Umbilical cord (tissue), 2 donors: ENCODE measurements around the gene TMEM150B. TPM values are rescaled to one million over a fixed set of nuclear protein-coding genes. Genes with fewer than 3 reads are reported as not detected.
A peak's percentile ranks its signal among the peaks of the same experiment; 100 is the strongest.

Experiments
- DNase-seq: peaks from one replicate; pipeline ENCODE4 v3.0.0-alpha.2; 2015; ENCODE audit warnings: low spot score
- total RNA-seq: library from RNA; depleted of rRNA; stranded (reverse); fragments of >200 nt; gene quantifications from one replicate; pipeline ENCODE4 v1.2.3, GENCODE V29; 2014; ENCODE audit warnings: low replicate concordance; ENCODE audit not compliant: insufficient read depth

Gene TMEM150B
- total RNA-seq, 1 donor from 2014 or later: 2.2 TPM

DNA sequence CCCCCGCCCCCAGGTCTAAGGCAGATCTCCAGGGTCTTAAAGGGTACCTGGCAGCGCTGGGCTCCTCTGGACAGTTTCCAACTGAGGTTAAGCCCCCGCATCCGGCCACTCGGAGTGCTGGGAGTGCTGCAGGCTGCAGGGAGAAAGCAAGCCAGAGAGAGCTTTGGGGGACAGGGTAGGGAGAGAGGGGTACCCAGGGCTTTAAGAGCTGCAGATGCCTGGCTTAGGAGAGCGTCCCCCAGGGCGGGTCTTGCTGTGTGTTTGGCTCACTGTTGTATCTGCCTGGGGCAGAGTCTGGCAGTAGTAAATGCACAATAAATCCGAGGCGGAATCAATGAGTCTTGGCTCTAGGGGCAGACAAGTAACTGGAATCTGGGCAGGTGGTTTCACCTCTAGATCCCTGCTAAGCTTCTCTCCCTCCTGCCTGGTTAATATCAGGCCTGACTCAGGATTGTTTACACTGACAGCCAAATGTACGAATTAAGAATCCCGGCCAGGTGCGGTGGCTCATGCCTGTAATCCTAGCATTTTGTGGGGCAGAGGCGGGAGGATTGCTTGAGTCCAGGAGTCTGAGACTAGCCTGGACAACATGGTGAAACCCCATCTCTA, 30.2 kb upstream of the TMEM150B start:
- DNase-seq: no peak

DNA sequence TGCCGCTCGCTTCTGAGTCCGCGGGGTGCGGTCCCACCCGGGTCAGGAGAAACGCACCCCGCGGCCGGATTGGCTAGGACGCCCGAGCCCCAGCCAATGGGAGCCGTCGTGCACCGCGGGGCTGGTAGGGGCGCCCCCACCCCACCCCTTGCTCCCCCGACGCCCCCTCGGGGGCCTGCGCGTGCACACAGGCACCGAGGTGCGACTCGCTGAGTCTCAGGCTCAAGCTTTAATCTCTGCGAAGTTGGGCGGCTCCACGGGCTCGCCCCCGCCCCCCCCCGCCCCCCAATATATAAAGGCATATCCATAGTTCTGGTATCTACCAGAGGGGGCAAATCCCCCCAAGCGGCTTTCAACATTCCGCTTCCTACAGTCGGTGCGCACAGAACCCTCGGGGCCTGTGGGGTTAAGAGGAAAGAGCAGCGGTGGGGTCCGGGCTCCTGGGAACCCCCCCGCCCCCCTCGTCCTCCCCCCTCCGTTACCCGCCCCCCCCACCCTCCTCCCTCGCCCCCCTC, 29.6 kb upstream of the TMEM150B start, which contains the start of gene COX6B2:
Gene COX6B2, minus strand, starts transcription at position 22 of the 515 bp plus-strand sequence. CDS start 198 bp downstream, outside the sequence.
- DNase-seq: no peak

DNA sequence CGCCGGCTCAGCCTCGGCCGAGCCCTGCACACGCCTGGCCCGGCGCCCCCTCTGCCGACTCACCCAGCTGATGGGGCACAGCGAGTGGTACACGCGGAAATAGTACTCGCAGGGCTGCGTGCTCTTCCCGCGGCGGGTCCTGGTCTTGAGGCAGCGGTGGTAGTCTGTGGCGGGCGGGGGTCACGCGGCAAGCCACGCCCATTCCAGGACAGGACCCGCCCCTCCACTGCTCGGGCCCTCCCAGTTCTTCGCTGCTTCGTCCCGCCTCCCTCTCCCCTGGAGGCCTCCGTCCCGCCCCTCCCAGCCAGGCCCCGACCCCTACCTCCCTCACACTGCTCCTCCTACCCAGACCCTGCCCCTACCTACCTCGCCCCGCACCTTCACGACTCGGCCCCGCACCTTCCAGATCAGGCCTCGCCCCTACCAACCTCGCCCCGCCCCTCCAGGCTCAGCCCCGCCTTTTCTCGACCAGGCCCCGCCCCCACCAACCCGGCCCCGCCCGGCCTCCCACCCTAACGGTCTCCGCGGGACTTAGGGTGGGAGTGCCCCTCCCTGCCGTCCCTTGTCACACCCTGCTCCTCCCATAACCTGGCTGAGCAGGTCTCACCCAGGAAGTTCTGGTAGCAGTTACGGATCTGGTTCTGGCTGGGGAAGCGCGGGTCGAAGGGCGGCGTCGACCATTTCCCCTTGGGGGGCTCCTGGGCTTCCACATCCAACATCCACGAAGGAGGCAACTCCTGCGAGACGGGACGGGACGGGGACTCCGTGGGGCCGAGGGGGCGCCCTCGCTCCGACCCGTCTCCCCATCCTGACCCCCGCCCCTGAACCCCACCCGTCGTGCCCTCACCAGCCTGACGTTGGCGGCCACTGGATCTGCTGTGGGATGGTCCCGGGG, 28.9 kb upstream of the TMEM150B start:
- peak; percentile 59 for DNase-seq

DNA sequence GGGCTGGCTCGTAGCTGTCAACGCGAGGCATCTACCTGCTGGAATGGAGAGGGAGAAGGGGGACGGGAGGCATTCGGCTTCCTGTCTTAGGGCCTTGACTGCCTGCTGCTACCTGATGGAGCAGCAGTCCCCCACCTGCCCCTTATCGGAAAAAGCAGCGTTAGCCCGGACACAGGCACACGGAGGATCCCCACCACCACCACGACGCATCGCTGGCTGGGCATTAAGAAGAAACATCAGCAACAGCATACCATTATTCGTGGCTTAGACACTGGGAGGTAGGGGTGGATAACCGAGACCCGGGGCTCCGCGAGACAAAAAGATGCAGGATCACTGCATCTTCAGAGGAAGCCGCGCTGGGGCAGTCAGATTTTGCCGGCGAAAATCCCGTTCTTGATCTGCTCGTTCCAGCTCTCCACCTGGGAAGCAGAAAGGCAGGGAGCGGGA, 28.2 kb upstream of the TMEM150B start:
- no peak for DNase-seq

DNA sequence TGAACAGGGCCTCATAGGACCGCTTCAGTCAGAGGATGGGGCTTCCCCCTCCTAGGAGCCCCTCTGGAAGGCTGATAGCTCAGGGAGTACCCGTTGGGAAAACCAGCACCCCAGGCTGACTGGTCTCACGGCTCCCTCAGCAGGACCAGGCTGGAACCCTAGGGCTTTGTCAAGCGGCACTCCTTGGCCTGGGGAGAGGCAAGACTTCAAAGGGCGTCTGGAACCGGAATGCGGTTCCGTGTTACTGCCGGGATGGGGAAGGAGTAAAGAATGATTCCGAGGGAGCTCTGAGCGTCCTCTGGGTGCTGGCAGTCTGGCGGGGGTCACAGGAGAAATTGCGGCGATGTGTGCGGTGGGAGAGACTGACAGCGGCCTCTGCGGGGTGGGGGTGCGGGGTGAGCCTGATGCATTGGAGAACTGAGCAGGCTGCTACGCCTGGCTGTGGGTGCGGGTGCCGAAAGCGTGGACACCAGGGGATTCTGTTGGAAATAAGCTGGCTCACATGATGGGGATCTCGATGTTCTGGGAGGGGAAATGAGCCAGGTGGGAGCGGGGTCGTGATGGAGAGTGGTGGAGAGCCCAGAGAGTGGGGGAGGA, 27.5 kb upstream of the TMEM150B start:
- DNase-seq: no peak

DNA sequence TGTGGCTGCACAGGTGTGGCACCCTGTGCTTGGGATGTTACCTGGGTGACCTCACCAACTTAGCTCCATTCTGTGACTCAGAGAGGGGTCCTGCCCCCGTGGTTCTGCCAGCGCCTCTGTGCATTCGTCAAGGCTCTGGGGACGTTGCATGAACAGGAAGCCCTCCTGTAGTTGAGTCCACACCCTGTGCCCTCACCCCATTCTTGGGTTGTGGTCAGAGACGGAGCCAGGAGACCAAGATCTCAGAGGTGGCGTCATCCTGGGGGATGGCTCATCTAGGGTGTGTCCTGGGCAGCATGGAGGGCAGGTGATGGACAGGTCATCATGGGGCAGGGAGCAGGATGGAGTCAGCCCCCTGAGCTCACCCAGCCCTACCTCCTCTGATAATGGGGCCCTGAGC, 26.9 kb upstream of the TMEM150B start:
- DNase-seq: no peak

DNA sequence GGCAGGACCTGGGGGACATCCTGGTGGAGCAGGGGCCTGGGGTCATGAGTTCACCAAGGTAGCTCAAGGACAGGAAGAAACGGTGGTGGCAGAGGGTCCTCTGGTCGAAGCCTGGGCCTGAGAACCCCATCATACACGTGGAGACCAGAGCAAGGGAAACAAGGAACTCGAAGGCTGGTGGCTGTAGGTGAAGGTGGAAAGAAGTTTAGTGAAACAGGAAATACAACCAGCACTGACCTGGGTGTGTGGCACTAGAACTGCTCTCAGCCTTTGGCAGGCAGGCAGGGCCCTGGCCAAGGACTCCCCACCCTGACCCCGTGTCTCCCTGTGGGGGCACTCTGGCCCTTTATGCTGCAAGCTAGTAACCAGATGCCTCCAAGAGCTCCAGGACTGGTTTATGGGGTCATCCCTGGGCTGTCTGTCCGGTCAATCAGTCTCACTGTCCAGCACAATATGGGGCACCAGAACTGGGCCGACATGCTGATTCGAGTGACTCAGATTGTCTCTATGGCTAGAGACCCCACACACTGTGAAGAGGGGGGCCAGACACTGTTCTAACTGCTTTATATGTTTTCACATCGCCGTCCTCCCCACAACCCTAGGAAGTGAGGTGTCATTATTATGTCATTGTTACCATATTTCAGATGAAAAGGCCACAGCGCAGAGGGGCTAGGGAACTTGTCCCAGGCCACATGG, 25.6 kb upstream of the TMEM150B start:
- no peak for DNase-seq

DNA sequence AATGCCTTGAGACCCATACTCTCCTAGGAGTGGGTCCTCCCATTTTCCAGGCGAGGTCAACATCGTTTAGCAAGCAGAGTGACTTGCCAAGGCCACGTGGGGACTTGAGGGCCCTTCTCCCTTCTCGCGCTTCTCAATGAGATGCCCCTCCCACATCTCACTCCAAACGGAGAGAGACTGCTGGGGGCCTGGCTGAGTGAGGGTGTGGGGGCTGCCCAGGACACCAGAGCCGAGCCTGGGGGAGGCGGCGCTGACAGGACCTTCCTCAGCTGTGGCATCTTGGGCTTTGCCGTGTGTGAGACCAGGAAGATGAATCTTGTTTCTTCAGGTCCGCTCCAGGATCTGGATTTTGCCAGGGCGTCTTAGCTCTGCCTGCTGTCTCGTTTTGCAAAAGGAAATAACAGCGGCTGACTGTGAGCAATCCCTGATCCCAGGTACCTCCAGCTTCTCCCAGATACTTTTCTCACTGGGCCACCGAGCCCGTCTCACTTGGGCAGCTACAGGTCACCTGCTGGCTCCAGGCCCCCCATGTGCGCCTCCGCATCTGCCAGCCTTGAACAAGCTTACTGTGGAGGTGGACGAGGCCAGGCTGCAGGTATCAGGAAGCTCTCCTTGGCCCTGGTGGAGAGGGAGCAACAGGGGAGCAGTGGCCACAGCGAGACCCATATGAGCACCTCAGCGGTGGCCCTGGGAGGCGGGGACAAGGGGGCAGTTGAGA, 23.3 kb upstream of the TMEM150B start:
- DNase-seq: no peak

DNA sequence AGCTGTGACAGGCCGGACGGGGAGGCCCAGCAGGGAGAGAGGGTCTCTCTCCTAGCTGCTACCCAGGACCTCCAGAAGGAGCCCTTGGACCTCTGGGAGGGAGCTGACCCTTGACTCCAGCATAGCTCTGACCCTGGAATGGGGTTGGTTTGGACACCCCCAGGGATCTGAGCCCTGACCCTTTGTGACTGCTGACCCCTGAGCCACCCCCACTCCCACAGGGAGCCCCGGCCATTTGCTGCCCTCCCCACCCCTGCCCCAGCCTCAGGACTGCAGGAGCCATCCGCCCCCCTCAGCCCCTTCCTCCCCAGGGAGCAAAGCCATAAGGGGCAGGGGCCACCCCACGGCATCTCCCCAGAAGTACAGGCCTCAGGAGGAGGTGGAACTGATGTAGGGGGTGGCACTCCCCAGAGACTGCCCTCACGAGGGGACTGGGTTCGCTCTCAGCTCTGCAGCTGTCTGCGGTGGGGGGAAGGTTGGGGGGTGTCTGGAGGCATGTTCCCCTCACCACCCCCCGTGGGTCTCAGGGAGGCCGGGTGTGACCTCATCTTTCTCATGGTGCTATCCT, 22.4 kb upstream of the TMEM150B start:
- DNase-seq: no peak

DNA sequence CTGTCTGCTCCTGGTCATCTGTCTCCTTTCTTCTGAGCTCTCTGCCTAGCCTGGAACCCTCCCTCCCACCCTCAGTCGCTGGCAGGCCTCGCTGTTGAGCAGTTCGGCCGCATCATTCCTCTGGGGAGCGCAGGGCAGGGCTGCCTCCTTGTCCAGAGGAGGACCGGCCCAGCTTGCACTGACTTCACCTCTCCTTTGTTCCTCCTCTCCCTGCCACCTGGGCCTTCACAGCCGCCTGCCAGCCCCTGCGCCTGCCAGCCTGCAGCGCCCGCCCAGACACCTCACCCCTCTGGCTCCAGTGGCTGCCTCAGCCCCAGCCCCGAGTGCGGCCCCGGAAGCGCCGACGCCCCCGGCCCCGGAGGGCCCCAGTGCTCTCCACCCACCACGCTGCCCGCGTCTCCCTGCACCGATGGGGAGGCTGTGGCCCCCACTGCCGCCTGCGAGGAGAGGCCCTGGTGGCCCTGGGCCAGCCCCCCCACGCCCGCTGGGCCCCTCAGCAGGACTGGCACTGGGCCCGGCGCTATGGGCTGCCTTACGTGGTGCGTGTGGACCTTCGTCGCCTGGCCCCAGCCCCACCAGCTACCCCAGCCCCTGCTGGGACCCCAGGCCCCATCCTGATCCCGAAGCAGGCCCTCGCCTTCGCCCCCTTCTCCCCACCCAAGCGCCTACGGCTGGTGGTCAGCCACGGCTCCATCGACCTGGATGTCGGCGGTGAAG, 21.7 kb upstream of the TMEM150B start:
- DNase-seq: no peak

DNA sequence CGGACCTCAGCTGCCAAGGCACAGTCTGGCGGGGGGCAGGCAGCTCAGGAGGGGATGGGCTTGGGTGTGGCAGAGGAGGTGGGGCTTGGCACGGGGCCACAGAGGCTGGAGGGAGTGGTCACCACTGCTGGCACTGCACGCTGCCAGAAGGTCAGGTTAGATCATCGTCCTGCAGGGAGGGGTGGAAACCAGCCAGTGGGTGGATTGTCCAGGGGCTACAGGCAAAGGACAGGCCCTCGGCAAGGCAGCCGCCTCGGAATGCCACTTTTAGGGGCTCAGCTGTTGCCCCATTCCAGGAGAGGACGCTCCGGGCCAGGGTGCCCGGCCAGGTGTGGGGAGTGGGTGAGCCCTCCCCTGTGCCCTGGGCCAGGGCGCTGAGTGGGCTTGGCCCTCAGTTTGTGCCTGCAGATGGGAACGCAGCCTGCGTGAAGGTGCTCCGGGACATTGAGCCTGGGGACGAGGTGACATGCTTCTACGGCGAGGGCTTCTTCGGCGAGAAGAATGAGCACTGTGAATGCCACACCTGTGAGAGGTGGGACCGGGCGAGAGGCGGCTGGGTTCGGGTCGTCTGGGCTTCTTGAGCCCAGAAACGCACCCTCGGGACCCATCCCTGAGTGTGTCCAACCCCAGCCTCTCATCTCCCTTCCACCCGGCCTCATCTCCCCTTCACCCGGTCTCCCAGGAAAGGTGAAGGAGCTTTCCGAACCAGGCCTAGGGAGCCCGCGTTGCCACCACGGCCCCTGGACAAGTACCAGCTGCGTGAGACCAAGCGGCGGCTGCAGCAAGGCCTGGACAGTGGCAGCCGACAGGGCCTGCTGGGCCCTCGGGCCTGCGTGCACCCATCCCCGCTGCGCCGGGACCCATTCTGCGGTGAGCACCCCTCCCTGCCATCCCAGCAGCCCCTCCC, 20.9 kb upstream of the TMEM150B start:
- DNase-seq: peak; percentile 48

DNA sequence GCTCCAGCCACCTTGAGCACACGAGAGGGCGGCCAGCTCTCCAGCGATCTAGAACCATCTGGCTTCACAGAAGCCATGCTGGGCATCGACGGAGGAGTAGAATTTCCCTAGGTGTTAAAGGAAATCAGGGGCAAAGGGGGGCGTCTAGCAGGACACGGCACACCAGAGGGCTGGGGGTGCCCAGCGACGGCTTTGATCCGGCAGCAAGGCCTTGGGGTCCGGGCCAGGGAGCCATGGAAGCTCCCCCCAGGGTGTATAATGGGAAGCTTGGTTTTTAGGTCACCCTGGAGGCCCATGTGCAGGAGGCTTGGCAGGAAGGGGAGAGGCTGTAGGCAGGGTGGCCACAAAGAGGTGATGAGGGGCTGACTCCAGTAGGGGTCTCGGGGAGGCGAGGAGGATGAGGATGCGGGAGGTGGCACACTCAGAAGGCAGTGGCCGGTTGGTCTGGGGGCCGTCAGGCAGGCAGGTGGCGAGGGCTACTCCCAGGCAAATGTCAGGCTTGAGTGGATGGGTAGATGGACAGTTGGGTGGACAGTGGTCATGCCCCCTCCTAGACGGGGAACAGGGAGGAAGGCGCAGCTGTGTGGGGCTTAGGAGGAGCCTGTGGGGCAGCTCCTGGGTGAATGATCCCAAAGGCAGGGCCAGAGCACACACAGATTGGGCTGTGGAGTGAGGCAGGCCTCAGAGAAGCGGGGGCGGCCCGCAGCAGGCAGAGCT, 20.1 kb upstream of the TMEM150B start:
- no peak for DNase-seq

DNA sequence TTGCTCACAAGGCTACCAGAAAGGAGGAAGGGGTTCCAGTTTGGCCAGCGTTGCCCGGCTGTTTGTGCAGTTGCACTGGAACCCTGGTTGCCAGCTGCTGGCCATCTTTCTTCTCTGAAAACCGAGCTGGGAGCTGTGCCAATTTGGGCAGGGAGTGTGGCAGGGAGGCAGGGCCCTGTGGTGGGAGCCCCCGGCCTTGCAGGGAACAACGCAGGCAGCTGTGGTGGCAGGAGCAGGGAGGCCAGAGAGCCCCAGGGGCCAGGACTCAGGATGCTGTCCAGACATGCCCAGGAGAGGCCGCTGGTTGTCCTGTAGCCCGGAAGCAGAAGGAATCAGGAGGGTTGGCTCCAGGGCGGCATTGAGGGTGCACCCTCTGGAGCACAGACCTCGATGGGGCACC, 19.3 kb upstream of the TMEM150B start:
- DNase-seq: no peak

DNA sequence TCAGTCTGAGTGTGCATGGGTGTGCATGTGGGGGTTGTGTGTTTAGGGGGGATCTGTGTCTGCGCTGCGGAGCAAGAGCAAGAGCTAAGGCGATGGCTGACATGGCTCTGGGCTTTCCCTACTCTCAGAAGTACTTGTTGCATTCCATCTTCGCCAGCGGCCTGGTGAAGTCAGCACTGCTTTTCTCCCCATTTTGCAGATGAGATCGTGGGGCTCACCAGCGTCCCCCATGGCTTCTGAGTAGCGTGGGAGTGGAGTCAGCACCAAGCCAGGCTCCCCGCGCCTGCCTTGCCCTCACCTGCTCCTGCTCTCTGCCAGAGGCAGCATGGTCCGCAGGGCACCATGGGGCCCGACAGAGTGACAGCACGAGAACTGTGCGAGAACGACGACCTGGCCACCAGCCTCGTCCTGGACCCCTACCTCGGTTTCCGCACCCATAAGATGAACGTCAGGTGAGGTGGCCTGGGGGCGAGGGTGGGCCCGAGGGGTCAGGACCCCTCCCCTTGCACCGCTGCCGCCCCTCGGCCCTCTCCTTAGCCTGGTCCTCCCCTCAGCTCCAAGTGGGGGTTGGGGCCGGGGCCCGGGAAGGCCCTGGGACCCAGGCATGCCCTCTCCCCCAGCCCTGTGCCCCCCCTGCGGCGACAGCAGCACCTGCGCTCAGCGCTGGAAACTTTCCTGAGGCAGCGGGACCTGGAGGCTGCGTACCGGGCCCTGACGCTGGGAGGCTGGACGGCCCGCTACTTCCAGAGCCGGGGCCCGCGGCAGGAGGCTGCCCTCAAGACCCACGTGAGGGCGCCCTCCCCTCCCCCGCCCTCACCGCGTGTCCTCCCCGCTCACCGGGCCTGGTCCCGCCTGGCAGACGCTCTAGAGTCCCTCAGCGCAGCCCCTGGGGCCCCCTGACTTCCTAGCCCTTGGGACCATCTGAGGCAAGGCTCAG, 16.7 kb upstream of the TMEM150B start:
- DNase-seq: no peak

DNA sequence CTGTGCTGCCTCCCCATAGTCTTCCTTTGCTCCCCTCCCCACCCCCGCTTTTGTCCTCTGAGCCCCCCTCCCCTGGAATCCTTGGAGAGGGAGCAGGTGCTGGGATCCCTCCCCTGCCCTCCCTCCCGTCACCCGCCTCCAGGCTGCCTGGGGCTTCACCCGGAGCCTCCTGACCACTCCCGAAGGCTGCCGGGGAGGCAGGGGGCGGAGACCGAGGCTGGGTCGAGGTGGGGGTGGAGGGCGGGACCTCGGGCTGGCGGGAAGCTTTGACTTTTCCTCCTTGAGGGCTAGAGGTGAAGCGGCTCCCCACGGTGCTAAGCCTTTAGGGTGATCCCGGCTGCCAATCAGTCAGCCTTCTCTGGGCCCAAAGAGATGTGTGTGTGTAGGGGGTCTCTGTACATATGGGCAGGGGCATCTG, 16.0 kb upstream of the TMEM150B start:
- peak; percentile 52 for DNase-seq

DNA sequence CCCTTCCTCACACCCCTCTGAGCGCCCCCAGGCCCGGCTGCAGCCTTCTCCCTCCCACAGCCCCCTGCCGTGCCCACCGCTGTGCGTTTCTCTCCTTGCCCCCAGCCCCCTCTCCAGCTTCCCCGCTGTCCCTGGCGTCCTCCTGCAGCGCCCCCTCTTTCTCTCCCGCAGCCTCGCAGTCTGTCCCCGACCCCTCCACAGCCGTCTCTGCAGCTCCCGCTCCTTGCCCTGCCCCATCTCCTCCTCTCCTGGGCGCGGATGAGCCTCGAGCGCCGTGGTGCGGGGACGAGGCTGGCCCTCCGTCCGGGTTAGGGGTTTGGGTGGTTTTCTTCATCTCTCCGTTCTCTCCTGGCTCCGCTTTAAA, 15.6 kb upstream of the TMEM150B start:
- no peak for DNase-seq
